ENCODE results near the gene NEURL1B.

The NEURL1B gene

GRCh38 chr5:172681421-172681820 is 40.4 kb downstream of the NEURL1B start:
- no peak for DNase-seq

- no peak for DNase-seq
Measured at GRCh38 chr5:172683264-172683644, 42.2 kb downstream of the NEURL1B start.

GRCh38 chr5:172683645-172684471 is 42.8 kb downstream of the NEURL1B start:
- DNase-seq = peak; percentile 72

GRCh38 chr5:172685091-172685490 is 44.0 kb downstream of the NEURL1B start:
- DNase-seq = no peak

- DNase-seq = no peak
Measured at GRCh38 chr5:172686111-172686510, 45.0 kb downstream of the NEURL1B start.

GRCh38 chr5:172686539-172687390 is 45.7 kb downstream of the NEURL1B start:
- DNase-seq = no peak

GRCh38 chr5:172687940-172688339 is 46.9 kb downstream of the NEURL1B start:
- no peak for DNase-seq

- no peak for DNase-seq
Measured at GRCh38 chr5:172688349-172689217, 47.5 kb downstream of the NEURL1B start.

- no peak for DNase-seq
Measured at GRCh38 chr5:172689218-172689572, 48.1 kb downstream of the NEURL1B start.

GRCh38 chr5:172689801-172690200 is 48.7 kb downstream of the NEURL1B start:
- DNase-seq = no peak

GRCh38 chr5:172690258-172691075 is 49.4 kb downstream of the NEURL1B start:
- DNase-seq = no peak

- no peak for DNase-seq
Measured at GRCh38 chr5:172691886-172692285, 50.8 kb downstream of the NEURL1B start.

- DNase-seq = no peak
Measured at GRCh38 chr5:172692451-172692850, 51.4 kb downstream of the NEURL1B start.

- DNase-seq = no peak
Measured at GRCh38 chr5:172692981-172693380, 51.9 kb downstream of the NEURL1B start.

- no peak for DNase-seq
Measured at GRCh38 chr5:172694061-172694460, 53.0 kb downstream of the NEURL1B start.

- DNase-seq = no peak
Measured at GRCh38 chr5:172694541-172694940, 53.5 kb downstream of the NEURL1B start.

GRCh38 chr5:172695232-172696054 is 54.4 kb downstream of the NEURL1B start:
- DNase-seq = no peak

- DNase-seq = no peak
Measured at GRCh38 chr5:172696171-172696849, 55.2 kb downstream of the NEURL1B start.

- DNase-seq = peak; percentile 88
Measured at GRCh38 chr5:172697123-172698121, 56.4 kb downstream of the NEURL1B start.
